ENCODE results near the gene RASSF8. TPM values are rescaled to one million over a fixed set of nuclear protein-coding genes. Genes with fewer than 3 reads are reported as not detected.

RASSF8 gene
- total and polyA plus RNA-seq, 2 of the 8 experiments (the other 6 are each of a cell fraction or from before 2014, with no cell fraction given) = 6.4 to 46.7 TPM

DNA sequence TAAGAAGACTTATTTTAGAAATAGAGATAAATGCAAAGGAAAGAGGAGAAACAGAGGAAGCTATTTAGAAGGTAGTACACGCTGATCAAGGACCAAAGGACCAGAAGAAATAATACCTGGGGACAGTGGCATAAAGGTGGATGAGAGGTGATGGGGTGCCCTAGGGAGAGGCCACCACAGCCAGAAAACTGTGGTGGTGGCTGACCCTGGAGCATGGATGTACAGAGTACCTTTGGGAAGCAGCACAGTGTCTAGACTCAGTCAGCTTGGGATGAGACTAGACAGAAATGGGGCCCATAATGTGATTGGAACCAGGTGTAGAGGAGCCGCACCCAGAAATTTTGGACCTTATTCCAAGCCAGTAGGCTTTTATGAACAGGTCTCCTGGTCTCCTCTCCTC is 17.2 kb downstream of the RASSF8 start:
- H3K4ac ChIP-seq (replicated peaks; ENCODE audit: insufficient read length, low read depth, low read length) = no peak overlapping the region
- peaks cover 2 to 12% (median 9%) of the 10 kb centered on the region in 4 experiments; a peak in 5 of 7 replicates for H3K4me1 ChIP-seq (replicated peaks in 1 of 4; ENCODE audit: control insufficient read depth in 3 of 4, insufficient read depth in 4 of 4, low read length in 3 of 4)
- no peak overlapping the region for H2BK120ac ChIP-seq (replicated peaks; ENCODE audit: low read depth, low read length)
- POLR2A ChIA-PET (ENCODE audit: partially characterized antibody) = interaction anchor here (0.8 to 1.2 kb wide), 2 partner anchors 11 to 13 kb away, joined by 3 read pairs; no protein-coding TSS in a partner anchor
- H3K79me1 ChIP-seq (ENCODE audit: low read depth, low read length) = peaks cover 12% of the 10 kb centered on the region
- no peak overlapping the region for H3K23ac ChIP-seq (ENCODE audit: insufficient read length)
- H2BK5ac ChIP-seq (ENCODE audit: low read depth, low read length) = no peak overlapping the region
- H2AK5ac ChIP-seq (ENCODE audit: low read depth, low read length) = no peak overlapping the region
- no peak overlapping the region for H3K56ac ChIP-seq (replicated peaks; ENCODE audit: insufficient read length, low read depth, low read length)
- no peak overlapping the region for H2BK20ac ChIP-seq (ENCODE audit: low read length)
- no peak overlapping the region for H2BK12ac ChIP-seq (ENCODE audit: low read depth, low read length)
- DNase-seq (ENCODE audit: low read depth in 1 of 2, low spot score in 2 of 2) (no peak), FAIRE-seq (no peak)
- H3K36me3 ChIP-seq (ENCODE audit: control insufficient read depth in 2 of 4, insufficient read depth in 4 of 4, low read length in 3 of 4) = no peaks in the 10 kb centered on the region
- no peak overlapping the region for H4K5ac ChIP-seq (ENCODE audit: insufficient read length, low read depth, low read length)
- no peak overlapping the region for H3K4me3 ChIP-seq (ENCODE audit: extremely low read depth in 1 of 4, insufficient read depth in 2 of 4, low read depth in 3 of 4, low read length in 4 of 4)
- no peak for TF ChIP-seq BRCA1 (IDR thresholded peaks at IDR 0.05; ENCODE audit: low read depth, low read length)
- no peak for TF ChIP-seq CBX5 (IDR thresholded peaks at IDR 0.05; ENCODE audit: low read depth, low read length)
- TF ChIP-seq SUZ12 (IDR thresholded peaks at IDR 0.05; ENCODE audit: low read length) = no peak
- no peak for TF ChIP-seq RXRA (IDR thresholded peaks at IDR 0.05; ENCODE audit: insufficient read depth, low read depth, low read length)
- TF ChIP-seq RFX5 (IDR thresholded peaks at IDR 0.05; ENCODE audit: borderline replicate concordance, low read depth, low read length) = no peak
- no peak for TF ChIP-seq CTBP2 (IDR thresholded peaks at IDR 0.05; ENCODE audit: borderline replicate concordance, insufficient read depth, insufficient read length, low read length)
- no peak for TF ChIP-seq MAFK (IDR thresholded peaks at IDR 0.05; ENCODE audit: low read depth, low read length)
- TF ChIP-seq CREB1 (IDR thresholded peaks at IDR 0.05) = no peak
- TF ChIP-seq NRF1 (IDR thresholded peaks at IDR 0.05; ENCODE audit: low read depth, low read length) = no peak
- no peak for TF ChIP-seq CBX8 (IDR thresholded peaks at IDR 0.05; ENCODE audit: borderline replicate concordance, low read depth, low read length)
- TF ChIP-seq RBBP5 (IDR thresholded peaks at IDR 0.05; ENCODE audit: borderline replicate concordance, low read depth, low read length) = no peak
- TF ChIP-seq CHD1 (IDR thresholded peaks at IDR 0.05; ENCODE audit: low read depth, low read length) = no peak
- no peak for TF ChIP-seq SP1 (IDR thresholded peaks at IDR 0.05; ENCODE audit: low read depth, low read length)
- H4K91ac ChIP-seq (replicated peaks; ENCODE audit: insufficient read length, low read length) = no peak overlapping the region
- peaks cover 4 to 98% of the 10 kb centered on the region in 2 experiments for H3K79me2 ChIP-seq (ENCODE audit: control insufficient read depth in 1 of 2, insufficient read depth in 2 of 2, low read length in 2 of 2)
- CTCF ChIA-PET (ENCODE audit: partially characterized antibody) = interaction anchor here (1.1 to 1.5 kb wide), 3 partner anchors 26 to 63 kb away, joined by 3 to 5 read pairs (median 5); no protein-coding TSS in a partner anchor
- 83% methylated on average over 2 of the region's 2 CpGs; no CpG with 5 or more reads in 1 of the 2 experiments for WGBS, 2 experiments (ENCODE audit: extremely low coverage in 1 of 2, insufficient coverage in 1 of 2, insufficient read length in 1 of 2, insufficient replicate concordance in 2 of 2, low coverage in 1 of 2, low lambda C conversion rate in 2 of 2, missing lambda C conversion rate in 1 of 2)
- H3K4me2 ChIP-seq (ENCODE audit: insufficient read depth in 1 of 2, low read depth in 2 of 2, low read length in 2 of 2) = no peak overlapping the region
- H3K18ac ChIP-seq (ENCODE audit: extremely low read depth, low read length) = no peak overlapping the region
- no peak overlapping the region for H3K14ac ChIP-seq (ENCODE audit: insufficient read length)
- H2AFZ ChIP-seq (ENCODE audit: low read length) = no peak overlapping the region
- no peaks in the 10 kb centered on the region for H3K23me2 ChIP-seq (ENCODE audit: low read depth, low read length)
- H3K27me3 ChIP-seq (replicated peaks in 1 of 4; ENCODE audit: control insufficient read depth in 3 of 4, extremely low read depth in 1 of 4, insufficient read depth in 3 of 4, low read length in 3 of 4) = no peaks in the 10 kb centered on the region
- H2BK15ac ChIP-seq (ENCODE audit: low read length) = no peak overlapping the region
- H4K20me1 ChIP-seq (replicated peaks in 1 of 2; ENCODE audit: control insufficient read depth in 1 of 2, insufficient read depth in 2 of 2, low read length in 2 of 2) = no peaks in the 10 kb centered on the region
- no peaks in the 10 kb centered on the region for H3K9me3 ChIP-seq (ENCODE audit: insufficient read depth in 2 of 2, low read depth in 1 of 2, low read length in 1 of 2)
- H3K9ac ChIP-seq (replicated peaks in 1 of 4; ENCODE audit: extremely low read depth in 1 of 4, low read depth in 3 of 4, low read length in 3 of 4) = no peak overlapping the region
- H3K27ac ChIP-seq (ENCODE audit: low read depth, low read length) = no peak overlapping the region
- no peak overlapping the region for H4K8ac ChIP-seq (ENCODE audit: extremely low read depth, insufficient read depth, low read length)
